B cell (primary cell): ENCODE results near the gene ADAM19.

Experiments used
- CTCF ChIP-seq: fragments of 200-600 bp; IDR thresholded peaks from one replicate; pipeline ENCODE4 v1.8.0; 2022; ENCODE audit warnings: antibody characterized with exemption, mild to moderate bottlenecking
- EZH2 ChIP-seq: IDR thresholded peaks from 2 replicates; pipeline ENCODE4 v1.6.1; 2012; ENCODE audit warnings: borderline replicate concordance, low read depth, mild to moderate bottlenecking, moderate library complexity, low read length; ENCODE audit not compliant: insufficient read depth, poor library complexity, severe bottlenecking

- TF ChIP-seq CTCF: no peak
- no peak for TF ChIP-seq EZH2
Observed at GRCh38 chr5:157502143-157502647, 73.4 kb downstream of the ADAM19 start.
